ENCODE measurements around the gene ATN1. TPM values are rescaled to one million over a fixed set of nuclear protein-coding genes. Genes with fewer than 3 reads are reported as not detected.

The ATN1 gene
- total RNA-seq, 5 donors from 2014 or later (not counting 1 experiment from before 2014, with no cell fraction given): 34.7 to 44.3 (median 41.7) TPM

GRCh38 chr12:6935371-6936193, 7.8 kb downstream of the ATN1 start:
- POLR2A ChIA-PET: interaction anchor here in 1 of 2 donors (0.7 kb wide), 1 partner anchor 12 kb away, joined by 3 read pairs; no protein-coding TSS in a partner anchor
- no peaks in the 10 kb centered on the region for H3K27me3 ChIP-seq (replicated peaks in 1 of 2; ENCODE audit: control insufficient read depth in 2 of 2, extremely low read depth in 1 of 2, insufficient read depth in 2 of 2, low read length in 1 of 2)
- Mint-ChIP-seq H3K9me3 (no peaks in the 10 kb centered on the region), H3K27ac (peak overlapping the region; percentile 91 to 93), H3K36me3 (peaks cover 5% of the 10 kb centered on the region), H3K4me1 (peaks cover 51 to 70% (median 57%) of the 10 kb centered on the region in 3 donors), H3K4me3 (peak overlapping the region; percentile 31 to 84 (median 49)), H3K27me3 (no peaks in the 10 kb centered on the region)
- DNase-seq: no peak
- peak overlapping the region; percentile 94 for H3K27ac ChIP-seq (ENCODE audit: low read length)
- CTCF ChIA-PET: interaction anchor here in 1 of 2 donors (0.5 to 0.8 kb wide), 3 partner anchors 12 to 177 kb away, joined by 3 read pairs; no protein-coding TSS in a partner anchor
- ATAC-seq (replicated peaks in 1 of 4): no peak
- 80% methylated on average over 3 of the region's 14 CpGs for WGBS (ENCODE audit: insufficient coverage)
- H3K4me3 ChIP-seq (ENCODE audit: control insufficient read depth in 1 of 2, extremely low read depth in 1 of 2, low read length in 1 of 2): no peak overlapping the region
- H3K9me3 ChIP-seq: no peaks in the 10 kb centered on the region
- peaks cover 0 to 12% of the 10 kb centered on the region in 2 donors for H3K36me3 ChIP-seq (ENCODE audit: control insufficient read depth in 2 of 2, extremely low read depth in 1 of 2, insufficient read depth in 1 of 2, low read length in 1 of 2)
- peaks cover 27 to 45% of the 10 kb centered on the region in 2 experiments for H3K4me1 ChIP-seq (ENCODE audit: control insufficient read depth in 1 of 2, extremely low read depth in 1 of 2, insufficient read depth in 2 of 2, low read length in 2 of 2)

GRCh38 chr12:6936194-6936635, 8.5 kb downstream of the ATN1 start:
- ChIA-PET CTCF (interaction anchor here in 1 of 2 donors (0.7 to 1.0 kb wide), 2 partner anchors 11 to 101 kb away, joined by 3 to 4 read pairs; no protein-coding TSS in a partner anchor), POLR2A (interaction anchor here in 1 of 2 donors (0.7 kb wide), 1 partner anchor 12 kb away, joined by 3 read pairs; no protein-coding TSS in a partner anchor)
- ATAC-seq (replicated peaks in 1 of 4) (no peak), DNase-seq (no peak)
- Mint-ChIP-seq H3K36me3 (peaks cover 5% of the 10 kb centered on the region), H3K27ac (peak overlapping the region; percentile 91 to 93), H3K27me3 (no peaks in the 10 kb centered on the region), H3K4me3 (peak overlapping the region; percentile 76 to 84 (median 83)), H3K4me1 (peaks cover 46 to 64% (median 52%) of the 10 kb centered on the region in 3 donors), H3K9me3 (no peaks in the 10 kb centered on the region)
- peak overlapping the region in 1 of 2 donors; percentile 72 for H3K4me3 ChIP-seq (ENCODE audit: control insufficient read depth in 1 of 2, extremely low read depth in 1 of 2, low read length in 1 of 2)
- H3K4me1 ChIP-seq (ENCODE audit: control insufficient read depth in 1 of 2, extremely low read depth in 1 of 2, insufficient read depth in 2 of 2, low read length in 2 of 2): peaks cover 27 to 45% of the 10 kb centered on the region in 2 experiments
- H3K27ac ChIP-seq (ENCODE audit: low read length): peak overlapping the region; percentile 94
- H3K36me3 ChIP-seq (ENCODE audit: control insufficient read depth in 2 of 2, extremely low read depth in 1 of 2, insufficient read depth in 1 of 2, low read length in 1 of 2): peaks cover 0 to 12% of the 10 kb centered on the region in 2 donors
- WGBS (ENCODE audit: insufficient coverage): 77% methylated on average over 2 of the region's 3 CpGs
- no peaks in the 10 kb centered on the region for H3K27me3 ChIP-seq (replicated peaks in 1 of 2; ENCODE audit: control insufficient read depth in 2 of 2, extremely low read depth in 1 of 2, insufficient read depth in 2 of 2, low read length in 1 of 2)
- H3K9me3 ChIP-seq: no peaks in the 10 kb centered on the region

- Mint-ChIP-seq H3K9me3 (no peaks in the 10 kb centered on the region), H3K27ac (peak overlapping the region; percentile 91 to 93), H3K4me1 (peaks cover 47 to 61% (median 48%) of the 10 kb centered on the region in 3 donors), H3K27me3 (no peaks in the 10 kb centered on the region), H3K4me3 (peak overlapping the region; percentile 76 to 84 (median 83)), H3K36me3 (peaks cover 5% of the 10 kb centered on the region)
- peak overlapping the region; percentile 94 for H3K27ac ChIP-seq (ENCODE audit: low read length)
- no peaks in the 10 kb centered on the region for H3K9me3 ChIP-seq
- ChIA-PET POLR2A (no interaction called here), CTCF (interaction anchor here (0.5 to 1.5 kb wide), 6 partner anchors 12 to 171 kb away, joined by 3 to 14 read pairs (median 4); no protein-coding TSS in a partner anchor)
- peaks cover 25 to 42% of the 10 kb centered on the region in 2 experiments for H3K4me1 ChIP-seq (ENCODE audit: control insufficient read depth in 1 of 2, extremely low read depth in 1 of 2, insufficient read depth in 2 of 2, low read length in 2 of 2)
- H3K27me3 ChIP-seq (replicated peaks in 1 of 2; ENCODE audit: control insufficient read depth in 2 of 2, extremely low read depth in 1 of 2, insufficient read depth in 2 of 2, low read length in 1 of 2): no peaks in the 10 kb centered on the region
- WGBS (ENCODE audit: insufficient coverage): 1% methylated on average over 36 of the region's 36 CpGs
- DNase-seq (peak in 24 of 35 experiments; percentile 30 to 68 (median 48)), ATAC-seq (replicated peaks in 1 of 4) (peak; percentile 2 to 25 (median 16))
- H3K36me3 ChIP-seq (ENCODE audit: control insufficient read depth in 2 of 2, extremely low read depth in 1 of 2, insufficient read depth in 1 of 2, low read length in 1 of 2): peaks cover 0 to 12% of the 10 kb centered on the region in 2 donors
- peak overlapping the region; percentile 65 to 72 for H3K4me3 ChIP-seq (ENCODE audit: control insufficient read depth in 1 of 2, extremely low read depth in 1 of 2, low read length in 1 of 2)
These were observed 9.1 kb downstream of the ATN1 start for GRCh38 chr12:6936636-6937480.

GRCh38 chr12:6937481-6938352, 10.0 kb downstream of the ATN1 start:
- peaks cover 0 to 12% of the 10 kb centered on the region in 2 donors for H3K36me3 ChIP-seq (ENCODE audit: control insufficient read depth in 2 of 2, extremely low read depth in 1 of 2, insufficient read depth in 1 of 2, low read length in 1 of 2)
- DNase-seq: peak; percentile 80 to 98 (median 92)
- no peaks in the 10 kb centered on the region for H3K9me3 Mint-ChIP-seq
- H3K27ac ChIP-seq (ENCODE audit: low read length): peak overlapping the region; percentile 94
- H3K4me3 Mint-ChIP-seq: peak overlapping the region; percentile 76 to 84 (median 83)
- peaks cover 5% of the 10 kb centered on the region for H3K36me3 Mint-ChIP-seq
- H3K27me3 Mint-ChIP-seq: no peaks in the 10 kb centered on the region
- CTCF ChIA-PET: interaction anchor here (0.5 to 2.0 kb wide), 16 partner anchors 9 to 170 kb away, joined by 3 to 16 read pairs (median 5); partner anchors contain the start of genes LPCAT3 (in 1 of the 2), SPSB2 (in 1 of the 2) and USP5 (in 1 of the 2)
- POLR2A ChIA-PET: interaction anchor here in 1 of 2 donors (1.0 kb wide), 1 partner anchor 30 kb away, joined by 3 read pairs; no protein-coding TSS in a partner anchor
- peaks cover 16 to 48% of the 10 kb centered on the region in 2 experiments for H3K4me1 ChIP-seq (ENCODE audit: control insufficient read depth in 1 of 2, extremely low read depth in 1 of 2, insufficient read depth in 2 of 2, low read length in 2 of 2)
- peak overlapping the region; percentile 62 to 72 for H3K4me3 ChIP-seq (ENCODE audit: control insufficient read depth in 1 of 2, extremely low read depth in 1 of 2, low read length in 1 of 2)
- H3K9me3 ChIP-seq: no peaks in the 10 kb centered on the region
- H3K27ac Mint-ChIP-seq: peak overlapping the region; percentile 91 to 93
- no peaks in the 10 kb centered on the region for H3K27me3 ChIP-seq (replicated peaks in 1 of 2; ENCODE audit: control insufficient read depth in 2 of 2, extremely low read depth in 1 of 2, insufficient read depth in 2 of 2, low read length in 1 of 2)
- WGBS (ENCODE audit: insufficient coverage): under 1% methylated on average over 61 of the region's 80 CpGs
- ATAC-seq (replicated peaks in 1 of 4): peak; percentile 93 to 95 (median 94)
- H3K4me1 Mint-ChIP-seq: peaks cover 39 to 60% (median 46%) of the 10 kb centered on the region in 3 donors

GRCh38 chr12:6938353-6939190, 10.8 kb downstream of the ATN1 start:
- 85% methylated on average over 29 of the region's 32 CpGs for WGBS (ENCODE audit: insufficient coverage)

More at GRCh38 chr12:6938353-6939190, 10.8 kb downstream of the ATN1 start:
- ChIA-PET CTCF (interaction anchor here (0.7 to 2.0 kb wide), 17 partner anchors 9 to 86 kb away, joined by 3 to 16 read pairs (median 5); partner anchors contain the start of genes LPCAT3 (in 1 of the 2), SPSB2 (in 1 of the 2) and USP5 (in 1 of the 2)), POLR2A (interaction anchor here in 1 of 2 donors (1.0 kb wide), 1 partner anchor 31 kb away, joined by 3 read pairs; no protein-coding TSS in a partner anchor)
- Histone ChIP-seq H3K4me1 (ENCODE audit: control insufficient read depth in 1 of 2, extremely low read depth in 1 of 2, insufficient read depth in 2 of 2, low read length in 2 of 2) (peaks cover 10 to 49% of the 10 kb centered on the region in 2 experiments), H3K9me3 (no peaks in the 10 kb centered on the region), H3K27ac (ENCODE audit: low read length) (peak overlapping the region; percentile 94), H3K36me3 (ENCODE audit: control insufficient read depth in 2 of 2, extremely low read depth in 1 of 2, insufficient read depth in 1 of 2, low read length in 1 of 2) (peaks cover 0 to 12% of the 10 kb centered on the region in 2 donors), H3K4me3 (ENCODE audit: control insufficient read depth in 1 of 2, extremely low read depth in 1 of 2, low read length in 1 of 2) (no peak overlapping the region), H3K27me3 (replicated peaks in 1 of 2; ENCODE audit: control insufficient read depth in 2 of 2, extremely low read depth in 1 of 2, insufficient read depth in 2 of 2, low read length in 1 of 2) (no peaks in the 10 kb centered on the region)
- no peaks in the 10 kb centered on the region for H3K9me3 Mint-ChIP-seq
- H3K27me3 Mint-ChIP-seq: no peaks in the 10 kb centered on the region
- no peak for ATAC-seq (replicated peaks in 1 of 4)
- H3K27ac Mint-ChIP-seq: peak overlapping the region; percentile 91 to 93
- H3K4me1 Mint-ChIP-seq: peaks cover 39 to 61% (median 47%) of the 10 kb centered on the region in 3 donors
- peaks cover 5% of the 10 kb centered on the region for H3K36me3 Mint-ChIP-seq
- DNase-seq: no peak
- H3K4me3 Mint-ChIP-seq: peak overlapping the region in 2 of 3 donors; percentile 76 to 84
